22Rv1 (cell line): ENCODE data around the gene WDR83.

ENCODE experiments used
- ZFX ChIP-seq: fragments of 450-650 bp; IDR thresholded peaks from 2 replicates; pipeline ENCODE4 v1.6.1; 2017; ENCODE audit warnings: antibody characterized with exemption, borderline replicate concordance
- TF ChIP-seq, protein P1 (sequence below): fragments of 450-650 bp; IDR thresholded peaks from 2 replicates; pipeline ENCODE4 v1.5.1; 2017; ENCODE audit warnings: mild to moderate bottlenecking

DNA sequence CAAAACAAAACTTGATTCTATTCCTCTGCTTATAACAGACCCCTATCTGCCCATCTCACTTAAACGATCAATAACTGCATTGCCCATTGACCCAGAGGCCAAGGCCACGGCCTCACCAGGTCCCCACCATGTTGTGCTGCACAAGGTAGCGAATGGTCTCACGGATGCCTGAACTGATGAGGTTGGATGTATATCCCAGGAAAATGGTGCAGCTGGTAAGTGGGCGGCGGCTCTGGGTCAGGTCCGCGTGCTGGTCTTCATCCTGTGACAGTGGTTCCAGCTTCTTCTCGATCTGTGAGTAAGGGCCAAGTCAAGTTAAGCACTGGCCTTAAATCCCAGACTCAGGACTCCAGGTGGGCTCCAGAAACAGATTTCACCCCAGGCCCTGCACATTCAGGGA is 13.4 kb downstream of the WDR83 start:
- TF ChIP-seq, protein P1, sequence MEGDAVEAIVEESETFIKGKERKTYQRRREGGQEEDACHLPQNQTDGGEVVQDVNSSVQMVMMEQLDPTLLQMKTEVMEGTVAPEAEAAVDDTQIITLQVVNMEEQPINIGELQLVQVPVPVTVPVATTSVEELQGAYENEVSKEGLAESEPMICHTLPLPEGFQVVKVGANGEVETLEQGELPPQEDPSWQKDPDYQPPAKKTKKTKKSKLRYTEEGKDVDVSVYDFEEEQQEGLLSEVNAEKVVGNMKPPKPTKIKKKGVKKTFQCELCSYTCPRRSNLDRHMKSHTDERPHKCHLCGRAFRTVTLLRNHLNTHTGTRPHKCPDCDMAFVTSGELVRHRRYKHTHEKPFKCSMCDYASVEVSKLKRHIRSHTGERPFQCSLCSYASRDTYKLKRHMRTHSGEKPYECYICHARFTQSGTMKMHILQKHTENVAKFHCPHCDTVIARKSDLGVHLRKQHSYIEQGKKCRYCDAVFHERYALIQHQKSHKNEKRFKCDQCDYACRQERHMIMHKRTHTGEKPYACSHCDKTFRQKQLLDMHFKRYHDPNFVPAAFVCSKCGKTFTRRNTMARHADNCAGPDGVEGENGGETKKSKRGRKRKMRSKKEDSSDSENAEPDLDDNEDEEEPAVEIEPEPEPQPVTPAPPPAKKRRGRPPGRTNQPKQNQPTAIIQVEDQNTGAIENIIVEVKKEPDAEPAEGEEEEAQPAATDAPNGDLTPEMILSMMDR: no peak
- TF ChIP-seq ZFX: no peak
